Brain microvascular endothelial cell (primary cell): ENCODE measurements around the gene CFAP77.

Experiments used
- DNase-seq: peaks from one replicate; pipeline ENCODE4 v3.0.0-alpha.2; 2020
- H3K27ac ChIP-seq: fragments of 250-450 bp; sonication (Bioruptor Pico); 2 replicates; pipeline ENCODE4 v1.5.1; 2020; ENCODE audit warnings: mild to moderate bottlenecking, moderate library complexity
- H3K27me3 ChIP-seq: fragments of 250-450 bp; sonication (Bioruptor Pico); replicated peaks from 2 replicates; pipeline ENCODE4 v1.5.1; 2020; ENCODE audit warnings: mild to moderate bottlenecking
- H3K36me3 ChIP-seq: fragments of 250-450 bp; sonication (Bioruptor Pico); replicated peaks from 2 replicates; pipeline ENCODE4 v1.5.1; 2020; ENCODE audit warnings: mild to moderate bottlenecking
- H3K4me3 ChIP-seq: 2 replicates; pipeline ENCODE4 v1.5.1; 2011; ENCODE audit warnings: low read depth, mild to moderate bottlenecking, control low read depth, low read length, moderate library complexity
- CTCF ChIP-seq: IDR thresholded peaks from 2 replicates; pipeline ENCODE4 v1.5.1; 2011; ENCODE audit warnings: low read depth, mild to moderate bottlenecking, moderate library complexity, low read length, control low read depth, inconsistent platforms; ENCODE audit errors: missing control alignments
- in situ Hi-C: cut with HindIII; loops from 2 replicates; pipeline ENCODE4 v1.10.0; 2017; ENCODE audit warnings: low sequenced_read_pairs, low pct_ligation_motif_present

The CFAP77 gene

GRCh38 chr9:132543251-132543650 is 133.2 kb downstream of the CFAP77 start:
- H3K4me3 ChIP-seq = no peak overlapping the region
- in situ Hi-C loops = no loop called here
- H3K27me3 ChIP-seq = no peaks in the 10 kb centered on the region
- no peak for TF ChIP-seq CTCF
- H3K27ac ChIP-seq = no peak overlapping the region
- no peak for DNase-seq
- no peaks in the 10 kb centered on the region for H3K36me3 ChIP-seq

- H3K27me3 ChIP-seq = no peaks in the 10 kb centered on the region
- no peak for TF ChIP-seq CTCF
- in situ Hi-C loops = no loop called here
These were observed 133.9 kb downstream of the CFAP77 start for GRCh38 chr9:132543960-132544359.

GRCh38 chr9:132545578-132545977 is 135.6 kb downstream of the CFAP77 start:
- TF ChIP-seq CTCF = no peak
- DNase-seq = no peak
- Histone ChIP-seq H3K27ac (no peak overlapping the region), H3K36me3 (no peaks in the 10 kb centered on the region), H3K4me3 (no peak overlapping the region), H3K27me3 (no peaks in the 10 kb centered on the region)
- in situ Hi-C loops = no loop called here

More at GRCh38 chr9:132543960-132544359, 133.9 kb downstream of the CFAP77 start:
- H3K27ac ChIP-seq = no peak overlapping the region
- H3K4me3 ChIP-seq = no peak overlapping the region
- no peak for DNase-seq
- H3K36me3 ChIP-seq = no peaks in the 10 kb centered on the region

GRCh38 chr9:132546148-132547051 is 136.4 kb downstream of the CFAP77 start:
- TF ChIP-seq CTCF = peak; percentile 64
- Histone ChIP-seq H3K36me3 (no peaks in the 10 kb centered on the region), H3K27me3 (no peaks in the 10 kb centered on the region), H3K4me3 (peak overlapping the region; percentile 33), H3K27ac (no peak overlapping the region)
- in situ Hi-C loops = no loop called here
- peak; percentile 11 for DNase-seq

- H3K27ac ChIP-seq = no peak overlapping the region
- no peak overlapping the region for H3K4me3 ChIP-seq
- no peak for DNase-seq
- TF ChIP-seq CTCF = no peak
- H3K36me3 ChIP-seq = no peaks in the 10 kb centered on the region
- in situ Hi-C loops = no loop called here
- H3K27me3 ChIP-seq = no peaks in the 10 kb centered on the region
These were observed 137.0 kb downstream of the CFAP77 start for GRCh38 chr9:132547052-132547431.
